Upper lobe of left lung (tissue), 6 donors: ENCODE measurements around the gene NUP93. TPM values are rescaled to one million over a fixed set of nuclear protein-coding genes. Genes with fewer than 3 reads are reported as not detected.
"Not testable (repeated sequence)": the region's sequence is repeated elsewhere in the genome, so short reads cannot be mapped to it uniquely, and the experiment has no call there.

Source experiments
- ATAC-seq, 2 donors: fragments of 200-7000 bp; cut with Tn5 transposase; one replicate each; pipeline ENCODE4 v1.9.1; 2022; ENCODE audit warnings: mild to moderate bottlenecking in 2 of 2, moderate library complexity in 2 of 2; ENCODE audit not compliant: low FRiP score in 2 of 2
- DNase-seq, 2 donors: peaks; one replicate each; pipeline ENCODE4 v3.0.0-alpha.2; 2019 to 2020
- H3K27ac ChIP-seq, 4 donors: fragments of 200-600 bp; sonication (generic); one replicate each; pipeline ENCODE4 v1.5.1; 2016 to 2019
- H3K27me3 ChIP-seq, 4 donors: fragments of 200-600 bp; sonication (generic); one replicate each; pipeline ENCODE4 v1.5.1; 2017 to 2019
- H3K36me3 ChIP-seq, 4 donors: fragments of 200-600 bp; sonication (generic); one replicate each; pipeline ENCODE4 v1.5.1; 2016 to 2019
- H3K4me1 ChIP-seq, 4 donors: fragments of 200-600 bp; sonication (generic); one replicate each; pipeline ENCODE4 v1.5.1; 2018 to 2019
- H3K4me3 ChIP-seq, 4 donors: fragments of 200-600 bp; sonication (generic); one replicate each; pipeline ENCODE4 v1.5.1; 2017 to 2019; ENCODE audit warnings: mild to moderate bottlenecking in 2 of 4, moderate library complexity in 1 of 4
- H3K9me3 ChIP-seq, 4 donors: fragments of 200-600 bp; sonication (generic); one replicate each; pipeline ENCODE4 v1.5.1; 2018 to 2019
- EP300 ChIP-seq, 4 donors: sonication (generic); formaldehyde crosslinking; IDR thresholded peaks; one replicate each; pipeline ENCODE4 v1.5.1; 2017; ENCODE audit warnings: antibody characterized with exemption in 4 of 4, control low read depth in 2 of 4
- POLR2A ChIP-seq, 4 donors: fragments of 450-650 bp; IDR thresholded peaks; one replicate each; pipeline ENCODE4 v1.5.1; 2016 to 2017; ENCODE audit warnings: antibody characterized with exemption in 4 of 4, mild to moderate bottlenecking in 2 of 4
- POLR2AphosphoS5 ChIP-seq, 2 donors: sonication (generic); formaldehyde crosslinking; IDR thresholded peaks; one replicate each; pipeline ENCODE4 v1.5.1; 2017; ENCODE audit warnings: antibody characterized with exemption in 2 of 2
- WGBS, 2 donors: methylation state at CpG; one replicate each; pipeline ENCODE4 v1.1.5; 2017 to 2018; 5-methylcytosine and 5-hydroxymethylcytosine counted together
- total RNA-seq, 6 donors: library from RNA; depleted of rRNA in 4 of 6; stranded (reverse); fragments of >200 nt in 4 of 6; gene quantifications; one replicate each; pipeline versions ENCODE4 v1.1.0 to v1.2.1, GENCODE V29; 2016 to 2021
- TF ChIP-seq, protein P1 (sequence below), 6 experiments: fragments of 450-650 bp in 4 of 6; fragments of 200-600 bp in 2 of 6; sonication (generic) in 2 of 6; IDR thresholded peaks; one replicate each; pipeline ENCODE4 v1.5.1; 2016 to 2019; ENCODE audit warnings: antibody characterized with exemption in 6 of 6
- donor health status: DM: no; HTN: no; CAD: no; lungs with moderate emphysema.
- donor health status: DM: no; HTN: yes; CAD: no; lungs with severe emphysema.

Gene NUP93
- total RNA-seq, 6 donors from 2014 or later: 30.9 to 57.3 (median 45.3) TPM

- Histone ChIP-seq H3K9me3 (no peaks in the 10 kb centered on the region), H3K27ac (no peak overlapping the region), H3K4me1 (no peaks in the 10 kb centered on the region), H3K4me3 (no peak overlapping the region), H3K27me3 (no peaks in the 10 kb centered on the region), H3K36me3 (no peaks in the 10 kb centered on the region)
- 91 to 94% methylated on average over 2 of the region's 2 CpGs for WGBS, 2 donors
- ATAC-seq: no peak
- no peak for DNase-seq
- TF ChIP-seq POLR2A (IDR thresholded peaks at IDR 0.05) (no peak), POLR2AphosphoS5 (IDR thresholded peaks at IDR 0.05) (no peak), EP300 (IDR thresholded peaks at IDR 0.05) (no peak)
- TF ChIP-seq, protein P1, sequence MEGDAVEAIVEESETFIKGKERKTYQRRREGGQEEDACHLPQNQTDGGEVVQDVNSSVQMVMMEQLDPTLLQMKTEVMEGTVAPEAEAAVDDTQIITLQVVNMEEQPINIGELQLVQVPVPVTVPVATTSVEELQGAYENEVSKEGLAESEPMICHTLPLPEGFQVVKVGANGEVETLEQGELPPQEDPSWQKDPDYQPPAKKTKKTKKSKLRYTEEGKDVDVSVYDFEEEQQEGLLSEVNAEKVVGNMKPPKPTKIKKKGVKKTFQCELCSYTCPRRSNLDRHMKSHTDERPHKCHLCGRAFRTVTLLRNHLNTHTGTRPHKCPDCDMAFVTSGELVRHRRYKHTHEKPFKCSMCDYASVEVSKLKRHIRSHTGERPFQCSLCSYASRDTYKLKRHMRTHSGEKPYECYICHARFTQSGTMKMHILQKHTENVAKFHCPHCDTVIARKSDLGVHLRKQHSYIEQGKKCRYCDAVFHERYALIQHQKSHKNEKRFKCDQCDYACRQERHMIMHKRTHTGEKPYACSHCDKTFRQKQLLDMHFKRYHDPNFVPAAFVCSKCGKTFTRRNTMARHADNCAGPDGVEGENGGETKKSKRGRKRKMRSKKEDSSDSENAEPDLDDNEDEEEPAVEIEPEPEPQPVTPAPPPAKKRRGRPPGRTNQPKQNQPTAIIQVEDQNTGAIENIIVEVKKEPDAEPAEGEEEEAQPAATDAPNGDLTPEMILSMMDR (IDR thresholded peaks at IDR 0.05): no peak
Observed at GRCh38 chr16:56713794-56714193, 16.1 kb upstream of the NUP93 start.

DNA sequence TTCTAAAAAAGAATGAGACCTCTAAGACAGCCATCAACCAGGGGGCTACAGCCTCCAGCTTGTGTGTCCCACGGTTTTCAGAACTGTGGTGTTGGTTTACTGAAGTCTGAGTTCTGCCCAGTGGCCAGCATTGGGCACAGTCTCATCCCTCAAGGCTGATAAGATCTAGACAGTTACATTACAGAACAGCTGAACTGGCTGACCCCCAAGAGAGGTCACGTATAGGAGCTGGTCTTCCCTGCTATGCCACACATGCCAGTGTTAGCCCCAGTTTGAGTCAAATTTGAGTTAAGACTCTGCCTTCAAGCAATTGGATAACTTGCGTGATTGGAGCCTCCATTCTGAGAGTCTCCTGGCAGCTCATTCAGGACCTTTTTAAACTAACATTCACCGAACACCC is 14.8 kb upstream of the NUP93 start:
- no peaks in the 10 kb centered on the region for H3K4me1 ChIP-seq
- TF ChIP-seq EP300 (IDR thresholded peaks at IDR 0.05) (no peak), POLR2A (IDR thresholded peaks at IDR 0.05) (no peak), POLR2AphosphoS5 (IDR thresholded peaks at IDR 0.05) (no peak)
- TF ChIP-seq, protein P1 (IDR thresholded peaks at IDR 0.05): no peak
- WGBS, 2 donors: 72 to 84% methylated on average over 4 of the region's 4 CpGs

GRCh38 chr16:56716761-56717160 is 13.2 kb upstream of the NUP93 start:
- Histone ChIP-seq H3K4me3 (no peak overlapping the region), H3K27me3 (no peaks in the 10 kb centered on the region), H3K27ac (no peak overlapping the region), H3K9me3 (no peaks in the 10 kb centered on the region), H3K36me3 (no peaks in the 10 kb centered on the region), H3K4me1 (no peaks in the 10 kb centered on the region)
- TF ChIP-seq EP300 (IDR thresholded peaks at IDR 0.05) (no peak), POLR2A (IDR thresholded peaks at IDR 0.05) (no peak), POLR2AphosphoS5 (IDR thresholded peaks at IDR 0.05) (no peak)
- TF ChIP-seq, protein P1 (IDR thresholded peaks at IDR 0.05): no peak
- no peak for DNase-seq
- ATAC-seq: no peak
- 84% methylated on average over 3 of the region's 3 CpGs for WGBS, 2 donors

More for the DNA sequence above, 14.8 kb upstream of the NUP93 start:
- H3K27me3 ChIP-seq: no peaks in the 10 kb centered on the region
- DNase-seq (no peak), ATAC-seq (no peak)
- H3K4me3 ChIP-seq: no peak overlapping the region
- H3K9me3 ChIP-seq: no peaks in the 10 kb centered on the region
- no peaks in the 10 kb centered on the region for H3K36me3 ChIP-seq
- no peak overlapping the region for H3K27ac ChIP-seq

DNA sequence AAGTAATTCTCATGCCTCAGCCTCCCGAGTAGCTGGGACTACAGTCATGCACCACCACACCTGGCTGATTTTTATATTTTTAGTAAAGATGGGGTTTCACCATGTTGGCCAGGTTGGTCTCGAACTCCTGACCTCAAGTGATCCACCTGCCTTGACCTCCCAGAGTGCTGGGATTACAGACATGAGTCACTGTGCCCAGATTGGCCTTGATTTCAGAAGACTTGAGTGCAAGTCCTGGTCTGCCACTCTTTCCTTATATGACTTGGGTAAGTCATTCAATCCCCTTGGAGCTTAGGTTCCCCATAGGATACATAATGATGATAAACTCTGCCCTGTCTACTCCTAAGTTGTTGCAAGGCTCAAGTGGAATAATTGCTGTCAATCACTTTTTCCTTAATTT is 12.4 kb upstream of the NUP93 start:
- H3K4me1 ChIP-seq, H3K27ac ChIP-seq, H3K9me3 ChIP-seq, H3K27me3 ChIP-seq, DNase-seq, H3K36me3 ChIP-seq, ATAC-seq, H3K4me3 ChIP-seq: not testable (repeated sequence)
- 93 to 94% methylated on average over 2 of the region's 2 CpGs for WGBS, 2 donors

DNA sequence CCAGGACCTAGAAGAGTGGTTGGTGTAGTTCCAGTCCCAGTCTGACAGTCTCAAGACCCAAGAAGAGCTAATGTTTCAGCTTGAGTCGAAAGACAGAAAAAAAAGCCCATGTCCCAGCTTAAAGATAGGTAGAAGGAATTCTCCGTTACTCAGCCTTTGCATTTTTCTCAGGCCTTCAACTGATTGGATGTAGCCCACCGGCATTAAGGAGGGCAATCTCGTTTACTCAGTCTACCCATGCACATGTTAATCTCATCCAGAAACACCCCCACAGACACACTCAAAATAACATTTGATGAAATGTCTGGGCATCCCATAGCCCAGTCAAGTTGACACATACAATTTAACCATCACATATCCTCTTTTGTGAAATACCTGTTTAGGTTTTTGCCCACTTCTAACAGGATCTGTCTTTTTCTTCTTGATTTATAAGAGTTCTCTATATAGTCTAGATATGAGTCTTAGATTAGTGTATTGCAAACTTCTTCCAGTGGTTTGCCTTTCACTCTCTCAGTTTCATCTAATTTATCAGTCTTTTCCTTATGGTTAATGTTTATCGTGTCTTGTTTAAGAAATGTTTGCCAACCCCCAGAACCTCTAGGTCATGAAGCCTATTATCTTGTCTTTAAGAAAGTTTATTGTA is 7.6 kb upstream of the NUP93 start:
- no peak for DNase-seq
- no peaks in the 10 kb centered on the region for H3K36me3 ChIP-seq
- ATAC-seq: no peak
- no peak for TF ChIP-seq POLR2A (IDR thresholded peaks at IDR 0.05)
- TF ChIP-seq EP300 (IDR thresholded peaks at IDR 0.05): no peak
- no peak for TF ChIP-seq POLR2AphosphoS5 (IDR thresholded peaks at IDR 0.05)
- TF ChIP-seq, protein P1 (IDR thresholded peaks at IDR 0.05): no peak
- WGBS, 2 donors: 73 to 85% methylated on average over 4 to 5 of the region's 5 CpGs
- no peaks in the 10 kb centered on the region for H3K27me3 ChIP-seq
- no peaks in the 10 kb centered on the region for H3K4me1 ChIP-seq
- H3K27ac ChIP-seq: no peak overlapping the region
- no peaks in the 10 kb centered on the region for H3K9me3 ChIP-seq
- H3K4me3 ChIP-seq: no peak overlapping the region
